Natural killer cell (primary cell): ENCODE results near the gene NR3C2. TPM values are rescaled to one million over a fixed set of nuclear protein-coding genes. Genes with fewer than 3 reads are reported as not detected.

ENCODE experiments used
- ATAC-seq, 3 donors: fragments of 150-1000 bp in 2 of 3; fragments of 200-7000 bp in 1 of 3; cut with Tn5 transposase; 1 replicate in 1 of 3; 2 replicates in 2 of 3; pipeline ENCODE4 v1.10.0; 2021; ENCODE audit warnings: mild to moderate bottlenecking in 2 of 3, moderate library complexity in 2 of 3
- DNase-seq, 2 donors: peaks; one replicate each; pipeline versions ENCODE4 v3.0.0 to v3.0.0-alpha.2; 2013 to 2021; ENCODE audit warnings: mixed read lengths in 1 of 2
- H3K27ac ChIP-seq: one replicate; pipeline ENCODE4 v1.5.1; 2013; ENCODE audit warnings: mild to moderate bottlenecking, low read length
- H3K27me3 ChIP-seq: one replicate; pipeline ENCODE4 v1.6.1; 2013; ENCODE audit warnings: low read length; ENCODE audit not compliant: control insufficient read depth, insufficient read depth
- H3K36me3 ChIP-seq: one replicate; pipeline ENCODE4 v1.6.1; 2013; ENCODE audit warnings: low read length; ENCODE audit not compliant: control insufficient read depth, insufficient read depth
- H3K4me1 ChIP-seq: one replicate; pipeline ENCODE4 v1.6.1; 2013; ENCODE audit warnings: low read length; ENCODE audit not compliant: control insufficient read depth, insufficient read depth
- H3K4me3 ChIP-seq: one replicate; pipeline ENCODE4 v1.5.1; 2013; ENCODE audit warnings: low read length
- H3K9me3 ChIP-seq: one replicate; pipeline ENCODE4 v1.6.1; 2013; ENCODE audit warnings: low read length; ENCODE audit not compliant: control insufficient read depth, insufficient read depth
- H3K27ac Mint-ChIP-seq, 2 donors: one replicate each; pipeline ENCODE4 v1.8.0; 2022; ENCODE audit warnings: mild to moderate bottlenecking in 2 of 2, mixed read lengths in 2 of 2, moderate library complexity in 1 of 2
- H3K27me3 Mint-ChIP-seq, 2 donors: one replicate each; pipeline ENCODE4 v1.8.0; 2022; ENCODE audit warnings: low read depth in 2 of 2, mixed read lengths in 2 of 2
- H3K36me3 Mint-ChIP-seq: one replicate; pipeline ENCODE4 v1.8.0; 2022; ENCODE audit warnings: mixed read lengths
- H3K4me1 Mint-ChIP-seq, 2 donors: one replicate each; pipeline ENCODE4 v1.8.0; 2022; ENCODE audit warnings: mixed read lengths in 2 of 2
- H3K4me3 Mint-ChIP-seq: one replicate; pipeline ENCODE4 v1.8.0; 2022; ENCODE audit warnings: mild to moderate bottlenecking, moderate library complexity, mixed read lengths
- H3K9me3 Mint-ChIP-seq, 2 donors: one replicate each; pipeline ENCODE4 v1.8.0; 2022; ENCODE audit warnings: mixed read lengths in 2 of 2
- CTCF ChIP-seq: fragments of 200-600 bp; IDR thresholded peaks from one replicate; pipeline ENCODE4 v1.8.0; 2022; ENCODE audit warnings: antibody characterized with exemption
- WGBS: methylation state at CpG from one replicate; pipeline ENCODE4 v1.1.7; 2013; ENCODE audit warnings: missing lambda C conversion rate; ENCODE audit not compliant: insufficient coverage; 5-methylcytosine and 5-hydroxymethylcytosine counted together
- intact Hi-C: fragments of 100-400 bp; cut with micrococcal nuclease; formaldehyde crosslinking; loops from one replicate; pipeline ENCODE4 v1.14.2; 2022
- total RNA-seq, 4 donors: library from RNA; stranded (reverse); fragments of 120-200 nt in 1 of 4; gene quantifications; one replicate each; pipeline versions ENCODE4 v1.2.3 to v1.2.4, GENCODE V29; 2013 to 2022

NR3C2 gene
- total RNA-seq, 3 donors from 2014 or later (not counting 1 experiment from before 2014, with no cell fraction given) = 4.2 to 8.6 (median 6.3) TPM

DNA sequence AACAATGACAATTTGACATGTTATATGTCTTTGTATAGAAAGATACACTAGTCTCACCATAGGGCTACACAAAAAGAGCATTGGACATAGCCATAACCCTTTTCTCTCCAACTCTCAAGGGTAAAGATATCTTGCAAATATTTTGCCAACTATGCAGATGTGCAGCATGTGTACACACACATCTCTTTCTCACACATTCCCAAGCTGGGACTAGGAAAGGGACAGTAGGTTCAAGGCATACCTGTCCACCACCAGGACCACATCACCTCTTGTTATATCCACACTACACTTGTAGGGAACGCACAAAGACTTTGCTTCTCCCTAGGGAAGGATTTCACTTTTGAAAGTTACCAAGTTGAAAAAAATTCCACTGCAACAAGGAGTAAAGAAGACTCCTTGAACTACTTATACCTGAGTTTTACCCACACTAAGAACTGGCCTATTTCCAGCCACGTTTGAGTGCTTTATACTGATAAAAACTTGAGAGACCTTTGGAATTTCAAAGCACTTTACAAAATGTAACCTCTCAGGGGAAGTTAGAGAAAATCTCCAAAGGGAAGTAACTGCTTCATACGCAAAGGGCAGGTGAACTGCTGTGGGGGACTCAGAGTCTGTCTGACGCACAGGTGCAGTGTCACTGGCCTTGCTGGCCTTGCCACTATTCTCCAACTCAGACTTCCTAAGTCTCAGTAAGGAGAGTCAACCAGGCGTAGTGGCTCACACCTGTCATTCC lies 36.9 kb downstream of the NR3C2 start:
- Mint-ChIP-seq H3K27ac (no peak overlapping the region), H3K36me3 (no peaks in the 10 kb centered on the region), H3K4me1 (no peaks in the 10 kb centered on the region), H3K27me3 (no peaks in the 10 kb centered on the region), H3K4me3 (no peak overlapping the region), H3K9me3 (no peaks in the 10 kb centered on the region)
- Histone ChIP-seq H3K4me3 (no peak overlapping the region), H3K27ac (no peak overlapping the region), H3K4me1 (no peaks in the 10 kb centered on the region), H3K9me3 (no peaks in the 10 kb centered on the region), H3K27me3 (no peaks in the 10 kb centered on the region), H3K36me3 (no peaks in the 10 kb centered on the region)
- DNase-seq = no peak
- intact Hi-C loops = no loop called here
- no peak for ATAC-seq
- 90% methylated on average over 5 of the region's 5 CpGs for WGBS
- TF ChIP-seq CTCF = no peak

- H3K36me3 ChIP-seq = no peaks in the 10 kb centered on the region
- Mint-ChIP-seq H3K4me3 (no peak overlapping the region), H3K9me3 (no peaks in the 10 kb centered on the region), H3K36me3 (no peaks in the 10 kb centered on the region), H3K27me3 (peaks cover 0 to 3% of the 10 kb centered on the region in 2 donors), H3K27ac (no peak overlapping the region), H3K4me1 (no peaks in the 10 kb centered on the region)
- no peaks in the 10 kb centered on the region for H3K27me3 ChIP-seq
- no peak overlapping the region for H3K27ac ChIP-seq
- H3K4me3 ChIP-seq = no peak overlapping the region
- TF ChIP-seq CTCF = no peak
- H3K9me3 ChIP-seq = no peaks in the 10 kb centered on the region
- H3K4me1 ChIP-seq = no peaks in the 10 kb centered on the region
- ATAC-seq = no peak
- no peak for DNase-seq
- intact Hi-C loops = no loop called here
Measured at GRCh38 chr4:148398988-148399387, 43.2 kb downstream of the NR3C2 start.

- no peak overlapping the region for H3K27ac Mint-ChIP-seq
- no peaks in the 10 kb centered on the region for H3K4me1 Mint-ChIP-seq
Measured at GRCh38 chr4:148397771-148398170, 44.4 kb downstream of the NR3C2 start.

More at GRCh38 chr4:148397771-148398170, 44.4 kb downstream of the NR3C2 start:
- Mint-ChIP-seq H3K9me3 (no peaks in the 10 kb centered on the region), H3K36me3 (no peaks in the 10 kb centered on the region), H3K27me3 (peaks cover 0 to 3% of the 10 kb centered on the region in 2 donors), H3K4me3 (no peak overlapping the region)
- 93% methylated on average over 2 of the region's 2 CpGs for WGBS
- Histone ChIP-seq H3K9me3 (no peaks in the 10 kb centered on the region), H3K27me3 (no peaks in the 10 kb centered on the region), H3K4me1 (no peaks in the 10 kb centered on the region), H3K36me3 (no peaks in the 10 kb centered on the region), H3K27ac (no peak overlapping the region), H3K4me3 (no peak overlapping the region)
- TF ChIP-seq CTCF = no peak
- intact Hi-C loops = no loop called here
- ATAC-seq (no peak), DNase-seq (no peak)
